ENCODE results near the gene FLAD1. TPM values are rescaled to one million over a fixed set of nuclear protein-coding genes. Genes with fewer than 3 reads are reported as not detected.
A peak's percentile ranks its signal among the peaks of the same experiment; 100 is the strongest.

FLAD1 gene
- total RNA-seq, 2 experiments from 2014 or later: 16.7 to 19.4 TPM

- Histone ChIP-seq H3K36me3 (ENCODE audit: insufficient read depth, low read length) (peaks cover 6% of the 10 kb centered on the region), H3K27me3 (ENCODE audit: control insufficient read depth in 1 of 2, insufficient read depth in 2 of 2, low read length in 2 of 2) (no peaks in the 10 kb centered on the region), H3K4me1 (ENCODE audit: insufficient read depth, low read length) (peaks cover 51% of the 10 kb centered on the region), H3K27ac (ENCODE audit: low read depth in 1 of 2, low read length in 2 of 2) (peak overlapping the region; percentile 98 to 100), H3K4me3 (ENCODE audit: low read length) (peak overlapping the region; percentile 86), H3K9me3 (ENCODE audit: control insufficient read depth in 1 of 2, insufficient read depth in 1 of 2, low read length in 2 of 2) (no peaks in the 10 kb centered on the region)
- no peaks in the 10 kb centered on the region for H3K9me3 Mint-ChIP-seq
- DNase-seq: peak in 1 of 14 experiments; percentile 68
- H3K4me3 Mint-ChIP-seq: peak overlapping the region; percentile 90
- ChIA-PET POLR2A (interaction anchor here (0.6 to 3.0 kb wide), 32 partner anchors 9 to 1569 kb away, joined by 3 to 24 read pairs (median 4); partner anchors contain the start of genes ADAM15, ADAR, CKS1B and FLAD1), CTCF (interaction anchor here (0.8 to 3.9 kb wide), 14 partner anchors 15 to 376 kb away, joined by 3 to 38 read pairs (median 4); partner anchors contain the start of genes CKS1B, FLAD1, PBXIP1 and PYGO2)
- H3K27me3 Mint-ChIP-seq: no peaks in the 10 kb centered on the region
- TF ChIP-seq CTCF (IDR thresholded peaks at IDR 0.05): no peak
- peak overlapping the region; percentile 98 for H3K27ac Mint-ChIP-seq
- H3K4me1 Mint-ChIP-seq (ENCODE audit: low read depth): peaks cover 52% of the 10 kb centered on the region
- intact Hi-C loops (cut with DNase I, micrococcal nuclease): loop anchor here (2.0 kb wide), 4 partner anchors 39 to 377 kb away; partner anchors contain the start of genes CKS1B (in 1 of the 2) and UBE2Q1 (in 1 of the 2)
- H3K36me3 Mint-ChIP-seq (ENCODE audit: low read depth): peaks cover 23% of the 10 kb centered on the region
- no peak for ATAC-seq (ENCODE audit: poor library complexity)
Observed at GRCh38 chr1:154935749-154936554, 47.2 kb upstream of the FLAD1 start.

- ChIA-PET POLR2A (interaction anchor here (0.5 to 3.0 kb wide), 34 partner anchors 9 to 1568 kb away, joined by 3 to 24 read pairs (median 4); partner anchors contain the start of genes ADAM15, ADAR, CKS1B and FLAD1), CTCF (interaction anchor here (0.8 to 3.9 kb wide), 15 partner anchors 15 to 377 kb away, joined by 3 to 38 read pairs (median 4); partner anchors contain the start of genes CKS1B, FLAD1, PBXIP1 and PYGO2)
- intact Hi-C loops (cut with DNase I, micrococcal nuclease): loop anchor here (1.0 to 2.0 kb wide), 9 partner anchors 19 to 378 kb away; partner anchors contain the start of genes CKS1B (in 2 of the 2), PYGO2 (in 1 of the 2), UBE2Q1 (in 1 of the 2) and ZBTB7B (in 1 of the 2)
- H3K27me3 Mint-ChIP-seq: no peaks in the 10 kb centered on the region
- H3K4me3 Mint-ChIP-seq: peak within 1 kb of the TSS; percentile 90
- DNase-seq (peak; percentile 90 to 98 (median 94)), ATAC-seq (ENCODE audit: poor library complexity) (peak; percentile 79)
- TF ChIP-seq CTCF (IDR thresholded peaks at IDR 0.05): peak; percentile 51
- no peaks in the 10 kb centered on the region for H3K27me3 ChIP-seq (ENCODE audit: control insufficient read depth in 1 of 2, insufficient read depth in 2 of 2, low read length in 2 of 2)
- peak within 1 kb of the TSS; percentile 98 for H3K27ac Mint-ChIP-seq
- peaks cover 16% of the 10 kb centered on the region for H3K36me3 Mint-ChIP-seq (ENCODE audit: low read depth)
- H3K9me3 ChIP-seq (ENCODE audit: control insufficient read depth in 1 of 2, insufficient read depth in 1 of 2, low read length in 2 of 2): no peaks in the 10 kb centered on the region
- H3K27ac ChIP-seq (ENCODE audit: low read depth in 1 of 2, low read length in 2 of 2): peak within 1 kb of the TSS; percentile 98 to 100
- H3K4me1 Mint-ChIP-seq (ENCODE audit: low read depth): peaks cover 59% of the 10 kb centered on the region
- peaks cover 58% of the 10 kb centered on the region for H3K4me1 ChIP-seq (ENCODE audit: insufficient read depth, low read length)
- peaks cover 6% of the 10 kb centered on the region for H3K36me3 ChIP-seq (ENCODE audit: insufficient read depth, low read length)
- H3K9me3 Mint-ChIP-seq: no peaks in the 10 kb centered on the region
- H3K4me3 ChIP-seq (ENCODE audit: low read length): peak within 1 kb of the TSS; percentile 86
Observed at GRCh38 chr1:154936555-154937084, 46.5 kb upstream of the FLAD1 start, which contains the start of gene PMVK. Gene PMVK, minus strand, starts transcription at chr1:154936719. Its CDS starts 34 bp downstream, at chr1:154936685.

Measured in CD4-positive, alpha-beta T cell (primary cell).